MM.1S (cell line): ENCODE measurements around the gene SLC24A4.

Experiments
- DNase-seq: peaks from one replicate; pipeline ENCODE4 v3.0.0-alpha.2; 2015
- H2AFZ ChIP-seq: fragments of 300-600 bp; sonication (generic); 2 replicates; pipeline ENCODE4 v1.6.0; 2016; ENCODE audit warnings: antibody characterized with exemption, low read length
- H3F3A ChIP-seq: fragments of 300-600 bp; sonication (generic); 2 replicates; pipeline ENCODE4 v1.6.1; 2016; ENCODE audit warnings: mild to moderate bottlenecking, antibody characterized with exemption, low read length, moderate library complexity, mixed read lengths; ENCODE audit not compliant: insufficient read depth
- H3K27ac ChIP-seq: fragments of 300-600 bp; sonication (generic); 2 replicates; pipeline ENCODE4 v1.5.1; 2016; ENCODE audit warnings: mild to moderate bottlenecking, low read length
- H3K27me3 ChIP-seq: fragments of 300-600 bp; sonication (generic); replicated peaks from 2 replicates; pipeline ENCODE4 v1.6.0; 2016; ENCODE audit warnings: low read length; ENCODE audit not compliant: insufficient read depth
- H3K36me3 ChIP-seq: fragments of 300-600 bp; sonication (generic); replicated peaks from 2 replicates; pipeline ENCODE4 v1.6.1; 2016; ENCODE audit warnings: mild to moderate bottlenecking, low read length, mixed read lengths; ENCODE audit not compliant: insufficient read depth
- H3K4me1 ChIP-seq: fragments of 300-600 bp; sonication (generic); 2 replicates; pipeline ENCODE4 v1.6.1; 2016; ENCODE audit warnings: low read length, mixed read lengths
- H3K4me2 ChIP-seq: fragments of 300-600 bp; sonication (generic); 2 replicates; pipeline ENCODE4 v1.6.0; 2016; ENCODE audit warnings: low read depth, low read length
- H3K4me3 ChIP-seq: fragments of 300-600 bp; sonication (generic); 2 replicates; pipeline ENCODE4 v1.5.1; 2016; ENCODE audit warnings: low read length, mixed read lengths
- H3K79me2 ChIP-seq: fragments of 300-600 bp; sonication (generic); 2 replicates; pipeline ENCODE4 v1.6.1; 2016; ENCODE audit warnings: mixed run types, low read length, mixed read lengths
- H3K9ac ChIP-seq: fragments of 300-600 bp; sonication (generic); 2 replicates; pipeline ENCODE4 v1.6.1; 2016; ENCODE audit warnings: low read length, mixed read lengths
- H3K9me2 ChIP-seq: fragments of 300-600 bp; sonication (generic); replicated peaks from 2 replicates; pipeline ENCODE4 v1.6.1; 2016; ENCODE audit warnings: mild to moderate bottlenecking, low read length, mixed read lengths; ENCODE audit not compliant: insufficient read depth
- H3K9me3 ChIP-seq: fragments of 300-600 bp; sonication (generic); replicated peaks from 2 replicates; pipeline ENCODE4 v1.6.1; 2016; ENCODE audit warnings: mild to moderate bottlenecking, low read length, mixed read lengths; ENCODE audit not compliant: insufficient read depth
- H4K20me1 ChIP-seq: fragments of 300-600 bp; sonication (generic); 2 replicates; pipeline ENCODE4 v1.6.1; 2016; ENCODE audit warnings: mild to moderate bottlenecking, low read length, moderate library complexity, mixed read lengths; ENCODE audit not compliant: insufficient read depth
- CTCF ChIP-seq: fragments of 300-600 bp; sonication (generic); IDR thresholded peaks from 2 replicates; pipeline ENCODE4 v1.5.1; 2016; ENCODE audit warnings: antibody characterized with exemption, low read length, mixed read lengths
- EZH2 ChIP-seq: fragments of 300-600 bp; sonication (generic); optimal IDR thresholded peaks from 2 replicates; pipeline ENCODE3; 2017; ENCODE audit warnings: low read depth, mild to moderate bottlenecking, antibody characterized with exemption, low read length, mixed read lengths
- EZH2phosphoT487 ChIP-seq: fragments of 300-600 bp; sonication (generic); IDR thresholded peaks from 2 replicates; pipeline ENCODE4 v1.6.1; 2018; ENCODE audit warnings: antibody characterized with exemption, low read length

The SLC24A4 gene

GRCh38 chr14:92353447-92353846, 30.5 kb downstream of the SLC24A4 start:
- no peaks in the 10 kb centered on the region for H3F3A ChIP-seq
- no peak overlapping the region for H3K27ac ChIP-seq
- H3K79me2 ChIP-seq: no peaks in the 10 kb centered on the region
- H3K9me3 ChIP-seq: no peaks in the 10 kb centered on the region
- no peak overlapping the region for H2AFZ ChIP-seq
- no peak overlapping the region for H3K4me2 ChIP-seq
- no peak for DNase-seq
- no peak overlapping the region for H3K9ac ChIP-seq
- no peaks in the 10 kb centered on the region for H3K27me3 ChIP-seq
- no peak for TF ChIP-seq EZH2phosphoT487
- no peak for TF ChIP-seq CTCF
- no peak for TF ChIP-seq EZH2
- no peaks in the 10 kb centered on the region for H3K9me2 ChIP-seq
- no peaks in the 10 kb centered on the region for H4K20me1 ChIP-seq
- H3K36me3 ChIP-seq: no peaks in the 10 kb centered on the region
- no peak overlapping the region for H3K4me3 ChIP-seq
- H3K4me1 ChIP-seq: no peaks in the 10 kb centered on the region

GRCh38 chr14:92356677-92357076, 33.7 kb downstream of the SLC24A4 start:
- TF ChIP-seq EZH2phosphoT487: no peak
- TF ChIP-seq EZH2: no peak
- no peak for TF ChIP-seq CTCF
- Histone ChIP-seq H3K79me2 (no peaks in the 10 kb centered on the region), H3K27ac (no peak overlapping the region), H3K4me3 (no peak overlapping the region), H3K36me3 (no peaks in the 10 kb centered on the region), H3K27me3 (no peaks in the 10 kb centered on the region), H3K9me2 (no peaks in the 10 kb centered on the region), H3K9me3 (no peaks in the 10 kb centered on the region), H3K9ac (no peak overlapping the region), H3F3A (no peaks in the 10 kb centered on the region), H3K4me2 (no peak overlapping the region), H3K4me1 (0 out of 2 replicates have a peak, but pooled peaks cover 5% of the 10 kb centered on the region), H2AFZ (no peak overlapping the region), H4K20me1 (no peaks in the 10 kb centered on the region)
- DNase-seq: no peak

DNA sequence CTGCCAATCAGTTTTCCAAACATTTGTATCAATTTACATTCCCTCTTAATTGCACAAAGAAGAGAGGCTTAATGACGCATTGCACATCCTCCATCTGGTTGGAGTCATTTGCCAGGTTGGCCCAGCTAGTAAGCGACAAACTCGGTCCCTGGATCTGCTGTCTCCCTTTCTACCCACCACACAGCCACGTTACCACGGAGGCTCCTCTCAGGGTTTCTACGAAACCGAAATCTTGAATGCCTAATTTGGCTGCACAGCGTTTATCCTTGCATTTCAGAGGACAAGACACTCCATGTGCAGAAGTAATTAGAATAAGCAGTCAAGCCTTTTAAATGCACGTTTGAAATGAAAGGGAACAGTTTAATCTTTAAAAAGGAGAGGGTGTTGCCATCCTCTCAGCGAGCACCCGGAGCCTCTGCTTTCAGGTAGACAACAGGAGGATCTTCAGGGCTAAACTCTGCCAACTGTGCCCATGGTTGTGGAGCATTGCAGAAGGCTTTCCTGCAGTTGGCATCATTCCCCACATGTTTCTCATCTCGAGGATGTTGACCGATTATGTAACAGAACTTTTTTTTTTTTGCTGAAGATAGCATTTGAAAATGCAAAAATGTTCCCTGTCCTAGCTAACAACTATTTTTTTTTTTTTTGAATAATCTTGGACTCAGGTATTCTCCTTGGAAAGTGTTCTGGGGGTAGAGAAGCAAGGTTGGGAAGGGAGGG, 37.8 kb downstream of the SLC24A4 start:
- no peaks in the 10 kb centered on the region for H3K9me2 ChIP-seq
- H3F3A ChIP-seq: no peaks in the 10 kb centered on the region
- H3K27ac ChIP-seq: no peak overlapping the region
- H3K4me1 ChIP-seq: 0 out of 2 replicates have a peak, but pooled peaks cover 5% of the 10 kb centered on the region
- H3K79me2 ChIP-seq: no peaks in the 10 kb centered on the region
- H3K27me3 ChIP-seq: no peaks in the 10 kb centered on the region
- DNase-seq: peak; percentile 6
- TF ChIP-seq EZH2 (no peak), CTCF (no peak), EZH2phosphoT487 (no peak)
- no peak overlapping the region for H3K4me3 ChIP-seq
- H3K9me3 ChIP-seq: no peaks in the 10 kb centered on the region
- no peaks in the 10 kb centered on the region for H3K36me3 ChIP-seq
- H4K20me1 ChIP-seq: no peaks in the 10 kb centered on the region
- H3K4me2 ChIP-seq: peak overlapping the region; percentile 24; the same call in 1 of the 2 replicates
- no peak overlapping the region for H3K9ac ChIP-seq
- H2AFZ ChIP-seq: no peak overlapping the region
